Activated T-helper 17 cell treated with anti-CD3 and anti-CD28 coated beads, Interleukin-2, amount 50 U/mL, for 72 hours (primary cell): Measurements from ENCODE around the gene LRP1B. TPM values are rescaled to one million over a fixed set of nuclear protein-coding genes. Genes with fewer than 3 reads are reported as not detected.

Experiments used
- ATAC-seq: fragments of 150-1000 bp; cut with Tn5 transposase; replicated peaks from 2 replicates; pipeline ENCODE4 v1.10.0; 2021; ENCODE audit warnings: mild to moderate bottlenecking, moderate library complexity
- H3K27ac Mint-ChIP-seq: one replicate; pipeline ENCODE4 v1.8.0; 2022; ENCODE audit warnings: mixed read lengths
- H3K27me3 Mint-ChIP-seq: one replicate; pipeline ENCODE4 v1.8.0; 2022; ENCODE audit warnings: mixed read lengths
- H3K36me3 Mint-ChIP-seq: one replicate; pipeline ENCODE4 v1.8.0; 2022; ENCODE audit warnings: low read depth, mild to moderate bottlenecking, mixed read lengths
- H3K4me1 Mint-ChIP-seq: one replicate; pipeline ENCODE4 v1.8.0; 2022; ENCODE audit warnings: mixed read lengths
- H3K4me3 Mint-ChIP-seq: one replicate; pipeline ENCODE4 v1.8.0; 2022; ENCODE audit warnings: mild to moderate bottlenecking, mixed read lengths
- H3K9me3 Mint-ChIP-seq: one replicate; pipeline ENCODE4 v1.8.0; 2022; ENCODE audit warnings: mixed read lengths
- total RNA-seq, 2 donors: library from RNA; stranded (reverse); gene quantifications; one replicate each; pipeline ENCODE4 v1.2.3, GENCODE V29; 2022

LRP1B gene
- total RNA-seq, 2 donors from 2014 or later = not detected

GRCh38 chr2:141728886-141729285 is 401.9 kb downstream of the LRP1B start:
- Mint-ChIP-seq H3K27me3 (no peaks in the 10 kb centered on the region), H3K4me1 (no peaks in the 10 kb centered on the region), H3K36me3 (no peaks in the 10 kb centered on the region), H3K4me3 (no peak overlapping the region), H3K9me3 (peaks cover 36% of the 10 kb centered on the region), H3K27ac (no peak overlapping the region)
- no peak for ATAC-seq

DNA sequence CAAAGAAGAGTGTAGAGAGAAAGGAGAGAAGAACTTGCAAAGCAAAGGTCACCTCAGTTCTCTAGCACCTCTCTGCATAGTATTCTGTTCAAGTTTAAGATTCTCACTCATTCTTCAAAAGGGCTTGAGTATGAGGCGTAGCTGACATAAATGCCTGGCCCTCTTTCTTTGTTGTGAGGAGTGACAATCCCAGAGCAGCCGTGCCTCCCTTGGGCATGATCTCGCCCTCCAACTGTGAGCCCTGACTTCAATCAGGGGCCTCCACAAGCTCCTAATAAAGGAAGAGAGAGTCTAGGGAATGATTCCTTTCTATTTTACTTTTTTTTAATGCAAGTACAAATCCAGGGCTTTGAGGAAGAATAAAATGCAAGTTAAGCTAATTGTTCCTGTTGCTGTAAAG is 402.7 kb downstream of the LRP1B start:
- Mint-ChIP-seq H3K4me1 (no peaks in the 10 kb centered on the region), H3K27me3 (no peaks in the 10 kb centered on the region), H3K27ac (no peak overlapping the region), H3K9me3 (peaks cover 30% of the 10 kb centered on the region), H3K4me3 (no peak overlapping the region), H3K36me3 (no peaks in the 10 kb centered on the region)
- ATAC-seq = no peak

GRCh38 chr2:141724426-141724825 is 406.4 kb downstream of the LRP1B start:
- H3K4me1 Mint-ChIP-seq = no peaks in the 10 kb centered on the region
- ATAC-seq = no peak
- H3K36me3 Mint-ChIP-seq = no peaks in the 10 kb centered on the region
- peaks cover 18% of the 10 kb centered on the region for H3K9me3 Mint-ChIP-seq
- no peak overlapping the region for H3K4me3 Mint-ChIP-seq
- no peaks in the 10 kb centered on the region for H3K27me3 Mint-ChIP-seq
- H3K27ac Mint-ChIP-seq = no peak overlapping the region

DNA sequence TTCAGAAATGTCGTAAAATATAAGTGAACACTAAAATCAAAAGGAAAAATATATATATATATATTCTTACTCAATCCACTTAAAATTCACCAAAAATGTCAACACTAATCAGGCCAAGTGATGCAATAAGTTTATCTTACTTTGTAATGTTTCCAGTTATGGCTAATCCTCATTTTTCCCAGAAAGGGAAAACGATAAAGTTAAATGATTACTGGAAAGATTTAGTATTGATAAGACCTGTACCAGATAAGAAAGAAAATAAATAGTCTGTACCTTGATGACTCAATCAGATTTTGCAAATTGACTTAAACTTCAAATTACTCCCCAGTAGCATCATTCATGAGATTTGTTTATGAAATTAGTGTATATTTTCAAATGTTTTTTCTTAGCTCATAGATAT is 407.0 kb downstream of the LRP1B start:
- H3K9me3 Mint-ChIP-seq = peaks cover 13% of the 10 kb centered on the region
- no peak overlapping the region for H3K27ac Mint-ChIP-seq
- no peak overlapping the region for H3K4me3 Mint-ChIP-seq
- no peak for ATAC-seq
- H3K36me3 Mint-ChIP-seq = no peaks in the 10 kb centered on the region
- no peaks in the 10 kb centered on the region for H3K4me1 Mint-ChIP-seq
- H3K27me3 Mint-ChIP-seq = no peaks in the 10 kb centered on the region

DNA sequence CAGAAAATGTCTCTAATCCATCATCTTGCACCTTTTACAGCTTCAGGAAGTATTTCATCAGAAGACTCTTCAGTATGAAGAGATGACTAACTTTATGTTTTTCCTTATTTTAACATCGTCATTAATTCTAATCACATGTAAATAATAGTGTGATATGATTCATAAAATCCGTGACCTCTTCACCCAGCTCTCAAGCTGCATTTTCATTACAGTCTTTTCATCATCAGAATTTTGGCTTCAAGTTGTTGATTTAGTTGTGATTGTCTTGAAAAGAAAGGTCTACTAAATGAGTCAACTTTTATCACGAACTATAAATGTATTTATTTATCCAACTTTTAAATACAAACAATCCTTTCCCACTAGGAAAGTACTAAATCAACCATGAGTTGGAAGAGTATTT is 410.3 kb downstream of the LRP1B start:
- H3K4me3 Mint-ChIP-seq = no peak overlapping the region
- H3K27ac Mint-ChIP-seq = no peak overlapping the region
- ATAC-seq = no peak
- no peaks in the 10 kb centered on the region for H3K27me3 Mint-ChIP-seq
- peaks cover 8% of the 10 kb centered on the region for H3K9me3 Mint-ChIP-seq
- no peaks in the 10 kb centered on the region for H3K4me1 Mint-ChIP-seq
- H3K36me3 Mint-ChIP-seq = no peaks in the 10 kb centered on the region

DNA sequence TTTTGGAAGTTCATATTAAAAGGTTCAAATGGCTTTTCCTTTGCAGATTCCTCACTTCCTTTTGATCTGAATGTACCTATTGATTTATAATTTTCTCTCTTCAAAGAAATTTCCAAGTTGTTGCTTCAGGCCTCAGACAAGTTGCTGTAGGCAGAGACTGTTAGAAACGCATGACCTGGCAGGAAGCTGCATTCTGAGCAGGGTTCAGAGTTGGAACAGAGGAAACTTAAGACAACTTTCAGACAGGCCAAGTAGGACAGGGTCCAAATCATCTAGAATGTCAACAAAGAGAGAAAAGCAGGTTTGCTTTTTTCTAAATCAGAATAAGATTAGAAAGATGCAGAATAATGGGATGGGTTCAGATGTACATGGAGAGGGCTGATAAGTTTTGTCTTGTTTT is 416.3 kb downstream of the LRP1B start:
- Mint-ChIP-seq H3K4me3 (no peak overlapping the region), H3K27me3 (no peaks in the 10 kb centered on the region), H3K27ac (no peak overlapping the region), H3K4me1 (no peaks in the 10 kb centered on the region), H3K36me3 (no peaks in the 10 kb centered on the region), H3K9me3 (peaks cover 7% of the 10 kb centered on the region)
- ATAC-seq = no peak

- no peak for ATAC-seq
- Mint-ChIP-seq H3K9me3 (peaks cover 12% of the 10 kb centered on the region), H3K27ac (no peak overlapping the region), H3K4me1 (no peaks in the 10 kb centered on the region), H3K36me3 (no peaks in the 10 kb centered on the region), H3K4me3 (no peak overlapping the region), H3K27me3 (no peaks in the 10 kb centered on the region)
These were observed 419.2 kb downstream of the LRP1B start for GRCh38 chr2:141711627-141712026.

- H3K4me1 Mint-ChIP-seq = no peaks in the 10 kb centered on the region
- no peak overlapping the region for H3K4me3 Mint-ChIP-seq
- no peak for ATAC-seq
- no peaks in the 10 kb centered on the region for H3K27me3 Mint-ChIP-seq
- no peaks in the 10 kb centered on the region for H3K36me3 Mint-ChIP-seq
- H3K9me3 Mint-ChIP-seq = peaks cover 15% of the 10 kb centered on the region
- H3K27ac Mint-ChIP-seq = no peak overlapping the region
These were observed 420.1 kb downstream of the LRP1B start for GRCh38 chr2:141710589-141711239.

DNA sequence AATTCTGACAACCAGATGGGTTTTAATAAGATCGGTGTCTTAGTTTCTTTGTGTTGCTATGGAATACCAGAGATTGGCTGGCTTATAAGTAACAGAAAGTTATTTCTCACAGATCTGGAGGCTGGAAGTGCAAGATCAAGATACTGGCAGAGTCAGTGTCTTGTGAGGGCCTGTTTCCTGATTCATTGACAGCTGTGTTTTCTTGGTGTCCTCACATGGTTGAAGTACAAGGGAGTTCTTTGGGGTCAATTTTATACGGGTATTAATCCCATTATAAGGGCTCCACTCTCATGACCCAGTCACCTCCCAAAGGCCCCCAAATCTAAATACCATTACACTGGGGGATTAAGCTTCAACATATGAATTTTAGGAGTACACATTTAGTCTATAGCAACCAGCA is 421.1 kb downstream of the LRP1B start:
- H3K9me3 Mint-ChIP-seq = peaks cover 15% of the 10 kb centered on the region
- H3K4me3 Mint-ChIP-seq = no peak overlapping the region
- H3K36me3 Mint-ChIP-seq = no peaks in the 10 kb centered on the region
- H3K27me3 Mint-ChIP-seq = no peaks in the 10 kb centered on the region
- ATAC-seq = no peak
- H3K27ac Mint-ChIP-seq = no peak overlapping the region
- no peaks in the 10 kb centered on the region for H3K4me1 Mint-ChIP-seq

GRCh38 chr2:141707486-141707885 is 423.3 kb downstream of the LRP1B start:
- no peaks in the 10 kb centered on the region for H3K36me3 Mint-ChIP-seq
- no peak overlapping the region for H3K27ac Mint-ChIP-seq
- no peaks in the 10 kb centered on the region for H3K27me3 Mint-ChIP-seq
- H3K4me1 Mint-ChIP-seq = no peaks in the 10 kb centered on the region
- no peak for ATAC-seq
- peaks cover 17% of the 10 kb centered on the region for H3K9me3 Mint-ChIP-seq
- H3K4me3 Mint-ChIP-seq = no peak overlapping the region

GRCh38 chr2:141704541-141704940 is 426.3 kb downstream of the LRP1B start:
- peaks cover 31% of the 10 kb centered on the region for H3K9me3 Mint-ChIP-seq
- H3K4me1 Mint-ChIP-seq = no peaks in the 10 kb centered on the region
- H3K4me3 Mint-ChIP-seq = no peak overlapping the region
- no peak overlapping the region for H3K27ac Mint-ChIP-seq
- ATAC-seq = no peak
- H3K27me3 Mint-ChIP-seq = no peaks in the 10 kb centered on the region
- no peaks in the 10 kb centered on the region for H3K36me3 Mint-ChIP-seq

DNA sequence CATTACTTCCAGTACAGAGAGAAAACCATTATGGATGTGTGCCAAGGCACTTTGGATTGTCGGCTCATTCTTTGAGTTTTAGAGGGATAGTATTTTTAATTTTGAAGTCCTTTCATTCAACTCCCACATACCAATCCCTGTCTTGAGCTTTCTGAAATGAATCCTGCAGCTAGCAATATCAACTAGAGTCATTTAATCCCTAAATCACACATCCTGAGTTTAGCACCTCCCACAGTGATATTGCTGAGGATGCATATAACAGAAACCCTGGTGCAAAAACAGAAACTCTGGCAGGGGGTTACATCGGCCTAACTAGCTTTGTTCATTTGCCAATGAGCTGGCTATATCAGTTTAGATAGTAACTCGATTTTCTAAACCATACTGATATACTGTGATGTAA is 427.3 kb downstream of the LRP1B start:
- H3K9me3 Mint-ChIP-seq = peaks cover 31% of the 10 kb centered on the region
- no peak for ATAC-seq
- H3K27me3 Mint-ChIP-seq = no peaks in the 10 kb centered on the region
- H3K4me1 Mint-ChIP-seq = no peaks in the 10 kb centered on the region
- H3K27ac Mint-ChIP-seq = no peak overlapping the region
- H3K36me3 Mint-ChIP-seq = no peaks in the 10 kb centered on the region
- no peak overlapping the region for H3K4me3 Mint-ChIP-seq

DNA sequence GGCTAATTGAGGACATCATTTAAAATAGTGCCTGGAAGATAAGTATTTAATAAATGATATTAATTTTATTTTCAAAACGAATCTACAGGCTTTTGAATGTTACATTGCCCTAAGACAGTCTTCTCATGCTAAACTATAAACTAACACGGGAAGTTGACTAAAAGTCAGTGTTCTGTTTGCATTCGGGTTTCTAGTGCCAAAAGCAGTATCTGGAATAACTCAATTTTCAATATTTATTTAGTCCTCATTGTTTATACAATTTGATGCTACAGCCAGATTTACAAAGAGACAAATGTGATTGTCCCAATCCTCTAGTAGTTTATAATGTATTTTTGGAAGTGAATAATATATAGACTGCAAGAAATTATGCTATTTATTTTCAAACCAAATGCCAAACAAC is 429.2 kb downstream of the LRP1B start:
- no peaks in the 10 kb centered on the region for H3K27me3 Mint-ChIP-seq
- peaks cover 23% of the 10 kb centered on the region for H3K9me3 Mint-ChIP-seq
- H3K27ac Mint-ChIP-seq = no peak overlapping the region
- no peaks in the 10 kb centered on the region for H3K36me3 Mint-ChIP-seq
- H3K4me1 Mint-ChIP-seq = no peaks in the 10 kb centered on the region
- no peak overlapping the region for H3K4me3 Mint-ChIP-seq
- no peak for ATAC-seq

- H3K27ac Mint-ChIP-seq = no peak overlapping the region
- H3K9me3 Mint-ChIP-seq = peaks cover 24% of the 10 kb centered on the region
- no peaks in the 10 kb centered on the region for H3K4me1 Mint-ChIP-seq
- no peaks in the 10 kb centered on the region for H3K36me3 Mint-ChIP-seq
- H3K4me3 Mint-ChIP-seq = no peak overlapping the region
- no peak for ATAC-seq
- no peaks in the 10 kb centered on the region for H3K27me3 Mint-ChIP-seq
These were observed 431.2 kb downstream of the LRP1B start for GRCh38 chr2:141699573-141699972.

GRCh38 chr2:141698500-141698899 is 432.3 kb downstream of the LRP1B start:
- ATAC-seq = no peak
- H3K4me3 Mint-ChIP-seq = no peak overlapping the region
- H3K27ac Mint-ChIP-seq = no peak overlapping the region
- no peaks in the 10 kb centered on the region for H3K4me1 Mint-ChIP-seq
- peaks cover 26% of the 10 kb centered on the region for H3K9me3 Mint-ChIP-seq
- H3K36me3 Mint-ChIP-seq = no peaks in the 10 kb centered on the region
- no peaks in the 10 kb centered on the region for H3K27me3 Mint-ChIP-seq

DNA sequence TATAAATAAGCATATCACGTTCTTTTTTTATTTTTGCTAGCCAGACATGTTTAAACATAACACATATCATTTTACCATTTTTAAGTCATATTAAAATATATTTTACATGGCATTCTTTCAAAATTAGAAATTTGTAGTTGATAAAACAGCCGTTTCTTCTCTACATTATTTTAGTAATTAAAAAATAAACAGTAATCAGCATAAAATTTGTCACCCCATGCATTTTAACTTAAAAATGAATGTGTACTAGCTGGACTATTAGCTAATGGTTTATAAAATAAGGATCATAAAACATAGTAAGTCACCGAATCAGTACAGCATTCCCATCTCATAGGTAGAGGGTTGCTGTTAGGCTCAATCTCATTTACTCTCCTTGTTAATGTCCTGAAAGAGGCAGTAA is 433.8 kb downstream of the LRP1B start:
- ATAC-seq = no peak
- Mint-ChIP-seq H3K27me3 (no peaks in the 10 kb centered on the region), H3K27ac (no peak overlapping the region), H3K9me3 (peaks cover 24% of the 10 kb centered on the region), H3K4me1 (no peaks in the 10 kb centered on the region), H3K36me3 (no peaks in the 10 kb centered on the region), H3K4me3 (no peak overlapping the region)
